Measurements from ENCODE around the gene TTC39C.

Gene TTC39C

DNA sequence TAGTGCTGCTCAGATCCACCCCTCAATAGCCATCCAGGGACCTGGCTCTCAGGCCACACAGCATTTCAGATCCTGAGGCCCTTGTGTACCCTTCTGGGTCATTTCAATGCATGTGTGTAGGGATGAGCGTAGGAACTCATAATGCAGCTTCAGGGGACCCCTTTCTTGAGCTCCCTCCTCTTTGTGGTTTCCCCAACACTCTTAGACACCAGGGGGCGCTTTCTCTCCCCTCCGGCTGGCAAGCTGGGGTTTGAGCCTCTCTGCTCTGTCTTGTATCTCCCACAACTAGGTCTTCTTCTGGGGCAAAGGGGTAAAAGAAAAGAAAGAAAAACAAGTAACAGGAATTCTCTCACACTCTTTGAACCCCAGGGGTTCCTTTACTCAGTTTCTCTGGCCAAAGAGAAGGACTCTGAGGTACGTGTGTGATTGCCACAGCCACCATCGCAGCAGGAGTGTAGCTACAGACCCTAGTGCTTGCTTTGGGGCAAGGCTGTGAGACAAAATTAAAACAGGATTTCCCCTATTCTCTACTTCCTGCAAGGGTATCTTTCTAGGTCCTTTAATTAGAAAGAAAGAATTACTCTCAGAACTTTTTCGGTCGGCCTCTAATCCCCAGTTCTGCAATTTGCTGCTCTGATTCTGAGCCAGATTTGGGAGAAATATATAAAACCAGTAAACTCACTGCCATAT, 162.3 kb downstream of the TTC39C start:
- no peak for DNase-seq (ENCODE audit: low read depth)
- no peak overlapping the region for H3K4me3 ChIP-seq (ENCODE audit: control insufficient read depth, low read depth, low read length)
- TF ChIP-seq, protein P1, sequence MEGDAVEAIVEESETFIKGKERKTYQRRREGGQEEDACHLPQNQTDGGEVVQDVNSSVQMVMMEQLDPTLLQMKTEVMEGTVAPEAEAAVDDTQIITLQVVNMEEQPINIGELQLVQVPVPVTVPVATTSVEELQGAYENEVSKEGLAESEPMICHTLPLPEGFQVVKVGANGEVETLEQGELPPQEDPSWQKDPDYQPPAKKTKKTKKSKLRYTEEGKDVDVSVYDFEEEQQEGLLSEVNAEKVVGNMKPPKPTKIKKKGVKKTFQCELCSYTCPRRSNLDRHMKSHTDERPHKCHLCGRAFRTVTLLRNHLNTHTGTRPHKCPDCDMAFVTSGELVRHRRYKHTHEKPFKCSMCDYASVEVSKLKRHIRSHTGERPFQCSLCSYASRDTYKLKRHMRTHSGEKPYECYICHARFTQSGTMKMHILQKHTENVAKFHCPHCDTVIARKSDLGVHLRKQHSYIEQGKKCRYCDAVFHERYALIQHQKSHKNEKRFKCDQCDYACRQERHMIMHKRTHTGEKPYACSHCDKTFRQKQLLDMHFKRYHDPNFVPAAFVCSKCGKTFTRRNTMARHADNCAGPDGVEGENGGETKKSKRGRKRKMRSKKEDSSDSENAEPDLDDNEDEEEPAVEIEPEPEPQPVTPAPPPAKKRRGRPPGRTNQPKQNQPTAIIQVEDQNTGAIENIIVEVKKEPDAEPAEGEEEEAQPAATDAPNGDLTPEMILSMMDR (IDR thresholded peaks at IDR 0.05; ENCODE audit: control insufficient read depth, insufficient read depth, low read depth, low read length, missing control alignments): peak; percentile 88

DNA sequence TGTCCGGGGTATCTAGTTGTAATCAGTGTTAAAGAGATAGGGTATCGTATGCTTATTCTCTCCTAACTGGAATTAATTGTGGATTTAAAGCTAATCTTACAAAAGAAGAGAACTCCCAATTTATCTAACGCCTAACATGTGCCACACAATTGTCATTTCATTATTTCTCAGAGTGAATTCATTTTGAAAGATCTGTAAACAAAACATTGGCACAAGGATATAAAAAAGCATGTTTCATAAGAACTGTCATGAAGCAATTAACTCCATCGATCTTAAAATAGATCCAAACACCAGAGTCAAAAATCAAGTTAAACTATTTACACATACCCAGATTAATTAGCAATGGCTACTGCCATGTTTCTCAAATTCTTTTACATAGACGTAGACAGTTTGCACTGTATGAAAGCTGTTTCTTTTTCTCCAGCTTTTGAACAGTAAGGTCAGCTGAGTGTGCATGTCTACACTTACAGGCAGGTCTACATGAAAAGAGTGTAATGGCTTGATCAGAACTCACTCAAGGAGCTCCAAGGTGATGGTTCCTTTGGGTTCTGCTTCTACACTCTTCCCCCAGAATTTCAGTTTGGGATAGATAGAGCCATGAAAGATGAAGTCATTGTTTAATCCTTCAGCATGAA, 163.1 kb downstream of the TTC39C start:
- H3K4me3 ChIP-seq (ENCODE audit: control insufficient read depth, low read depth, low read length): no peak overlapping the region
- TF ChIP-seq, protein P1 (IDR thresholded peaks at IDR 0.05; ENCODE audit: control insufficient read depth, insufficient read depth, low read depth, low read length, missing control alignments): no peak
- no peak for DNase-seq (ENCODE audit: low read depth)

DNA sequence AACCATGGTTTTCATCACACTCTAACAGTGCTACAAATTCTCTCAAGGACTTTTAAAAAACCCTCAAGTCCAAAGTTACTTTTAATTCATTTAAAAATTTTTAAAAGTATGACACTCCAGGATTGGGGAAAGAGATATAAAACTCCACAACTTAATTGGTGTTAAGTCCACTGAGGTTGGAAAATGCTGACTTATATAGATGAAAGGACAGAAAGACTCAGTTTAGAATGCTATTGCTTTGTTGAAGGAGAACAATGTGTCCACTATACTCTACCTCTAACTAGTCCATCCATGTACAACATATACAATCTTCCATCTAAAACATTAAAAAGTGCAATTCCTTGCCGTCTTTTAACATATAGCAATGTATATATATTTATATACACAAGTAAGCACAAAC, 165.5 kb downstream of the TTC39C start:
- H3K4me3 ChIP-seq (ENCODE audit: control insufficient read depth, low read depth, low read length): no peak overlapping the region
- DNase-seq (ENCODE audit: low read depth): no peak
- TF ChIP-seq, protein P1 (IDR thresholded peaks at IDR 0.05; ENCODE audit: control insufficient read depth, insufficient read depth, low read depth, low read length, missing control alignments): no peak

DNA sequence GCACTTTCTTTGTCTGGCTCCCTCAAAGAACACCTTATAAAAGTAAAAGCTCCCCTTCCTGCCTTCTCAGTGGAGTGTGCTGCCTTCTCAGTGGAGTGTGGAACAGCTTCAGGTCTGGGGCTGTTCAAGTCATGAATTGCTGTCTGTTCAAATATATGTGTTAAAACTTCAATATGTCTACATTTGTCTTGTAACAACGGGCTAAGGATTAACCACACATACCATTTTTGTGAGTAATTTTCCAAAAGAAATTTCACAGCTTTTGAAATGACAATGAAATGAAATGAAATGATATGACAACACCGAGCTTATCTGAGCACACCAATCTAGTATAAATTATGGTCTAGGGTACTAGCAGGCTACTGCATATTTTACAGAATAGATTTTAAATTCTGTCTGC, 167.3 kb downstream of the TTC39C start:
- DNase-seq (ENCODE audit: low read depth): no peak
- TF ChIP-seq, protein P1 (IDR thresholded peaks at IDR 0.05; ENCODE audit: control insufficient read depth, insufficient read depth, low read depth, low read length, missing control alignments): no peak
- H3K4me3 ChIP-seq (ENCODE audit: control insufficient read depth, low read depth, low read length): no peak overlapping the region
